Fibroblast of skin of left quadriceps (primary cell): ENCODE measurements around the gene PRKACA.
"Not testable (repeated sequence)": the region's sequence is repeated elsewhere in the genome, so short reads cannot be mapped to it uniquely, and the experiment has no call there.

Experiments used
- DNase-seq, 2 experiments: peaks; one replicate each; pipeline ENCODE4 v3.0.0-alpha.2; 2013; ENCODE audit warnings: low read depth in 2 of 2

PRKACA gene

GRCh38 chr19:14048443-14049153 is 69.0 kb downstream of the PRKACA start:
- DNase-seq = no peak

- DNase-seq = not testable (repeated sequence)
Measured at GRCh38 chr19:14047866-14048265, 69.7 kb downstream of the PRKACA start.

GRCh38 chr19:14042659-14043608 is 74.6 kb downstream of the PRKACA start:
- not testable (repeated sequence) for DNase-seq
